GM19099 (cell line): ENCODE results near the gene ADAMTS13.

Experiments
- POLR2A ChIP-seq: IDR thresholded peaks from 3 replicates; pipeline ENCODE4 v1.6.1; 2011; ENCODE audit warnings: low read depth; ENCODE audit not compliant: insufficient read length; ENCODE audit errors: extremely low read depth

ADAMTS13 gene

DNA sequence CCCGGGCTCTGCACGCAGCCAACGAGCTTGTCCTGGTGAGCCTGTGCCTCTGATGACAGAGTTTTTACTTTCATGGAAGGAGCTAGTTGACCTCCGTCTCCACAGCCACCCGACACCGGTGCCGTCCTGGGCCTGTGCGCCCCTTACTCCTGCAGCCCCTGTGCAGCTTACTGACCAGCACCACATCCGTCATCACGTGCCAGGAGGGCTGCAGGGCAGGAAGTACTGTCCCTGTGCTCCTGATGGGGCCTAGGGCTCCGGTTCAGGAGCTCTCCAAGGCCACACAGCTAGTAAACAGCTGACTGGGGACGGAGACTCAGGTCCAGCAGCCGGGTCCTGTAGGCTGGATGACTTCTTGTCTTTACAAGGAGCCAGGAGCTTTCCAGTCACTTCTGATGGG lies 35.8 kb upstream of the ADAMTS13 start:
- no peak for TF ChIP-seq POLR2A

DNA sequence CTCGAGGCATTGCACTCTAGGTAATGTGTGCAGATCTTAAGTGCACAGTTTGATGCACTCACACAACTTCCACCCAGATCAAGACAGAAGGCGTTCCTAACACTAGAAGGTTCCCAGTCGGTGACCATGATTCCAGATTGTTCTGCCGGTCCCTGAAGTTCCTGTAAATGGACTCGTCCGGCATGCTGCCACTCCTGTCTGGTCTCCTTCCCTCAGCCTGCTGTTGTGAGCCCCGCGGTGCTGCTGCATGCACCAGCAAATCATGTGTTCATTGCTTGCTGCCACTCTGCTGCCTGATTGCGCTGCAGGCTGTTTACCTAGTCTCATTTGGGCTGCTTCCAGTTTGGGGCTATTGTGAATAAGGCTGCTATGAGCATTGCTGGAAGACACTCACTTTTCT lies 34.5 kb upstream of the ADAMTS13 start:
- TF ChIP-seq POLR2A = no peak

DNA sequence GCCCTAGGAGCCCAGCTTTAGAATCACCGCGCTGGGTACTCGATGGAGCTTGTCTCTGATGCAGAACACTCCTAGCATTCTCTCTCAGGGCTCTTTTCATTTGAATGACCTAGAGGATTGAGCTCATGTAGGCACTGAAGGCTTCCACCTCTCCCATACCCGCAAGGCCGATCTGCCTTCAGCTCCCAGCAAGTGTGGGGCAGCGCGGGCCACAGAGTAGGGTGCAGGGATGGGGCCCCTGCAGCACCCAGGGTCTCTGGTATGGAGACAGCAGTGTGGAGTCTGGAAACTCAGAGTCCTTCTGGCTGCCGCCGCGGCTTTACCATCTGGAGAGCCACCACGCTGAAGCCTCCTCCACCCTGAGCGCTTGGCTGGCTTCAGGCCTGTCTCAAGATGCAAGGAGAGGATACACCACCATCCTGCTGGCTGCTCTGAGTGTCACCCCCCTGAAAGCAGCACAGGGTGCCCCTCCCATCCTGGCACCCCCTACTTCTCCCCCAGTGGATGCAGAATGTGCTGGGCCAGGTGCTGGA lies 33.1 kb upstream of the ADAMTS13 start:
- no peak for TF ChIP-seq POLR2A

DNA sequence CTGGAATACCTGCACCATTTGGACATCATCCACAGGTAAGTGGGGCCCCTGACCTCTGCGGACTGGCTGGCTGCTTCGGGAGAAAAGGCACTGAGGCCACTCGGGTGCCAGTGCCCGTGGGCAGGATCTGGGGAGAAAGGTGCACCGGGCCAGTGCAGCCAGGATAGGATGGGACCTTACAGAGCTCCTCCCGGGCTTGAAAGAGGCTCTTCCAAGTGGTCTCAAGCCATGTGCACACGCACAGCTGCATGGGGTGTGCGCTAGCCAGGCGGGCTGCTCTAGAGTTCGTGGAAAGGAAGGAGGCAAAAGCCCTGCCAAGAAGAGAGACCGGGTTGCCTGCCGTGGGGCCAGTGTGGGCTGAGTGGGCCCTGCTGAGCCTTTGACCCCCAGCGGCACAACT lies 32.6 kb upstream of the ADAMTS13 start:
- no peak for TF ChIP-seq POLR2A

DNA sequence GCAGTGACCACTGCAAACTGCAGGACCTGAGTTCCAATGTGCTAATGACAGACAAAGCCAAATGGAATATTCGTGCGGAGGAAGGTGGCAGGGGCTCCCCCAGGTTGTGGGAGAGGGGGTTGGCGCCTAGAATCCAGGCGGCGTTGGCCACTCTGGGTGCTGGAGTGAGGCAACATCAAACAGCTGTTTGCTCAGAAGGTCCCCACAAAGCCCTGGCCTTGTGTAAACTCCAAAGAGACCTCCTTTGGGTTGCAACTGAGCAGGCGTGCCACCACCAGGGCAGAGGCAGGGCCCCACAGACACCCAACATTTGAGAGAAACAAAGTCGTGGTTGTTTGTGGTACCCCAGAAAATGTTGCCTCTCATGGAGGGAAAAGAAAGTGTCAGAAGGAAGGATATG lies 31.5 kb upstream of the ADAMTS13 start:
- TF ChIP-seq POLR2A = no peak

GRCh38 chr9:133393399-133393798 lies 28.8 kb upstream of the ADAMTS13 start:
- TF ChIP-seq POLR2A = no peak

- no peak for TF ChIP-seq POLR2A
Measured at GRCh38 chr9:133394687-133395271, 27.4 kb upstream of the ADAMTS13 start.

DNA sequence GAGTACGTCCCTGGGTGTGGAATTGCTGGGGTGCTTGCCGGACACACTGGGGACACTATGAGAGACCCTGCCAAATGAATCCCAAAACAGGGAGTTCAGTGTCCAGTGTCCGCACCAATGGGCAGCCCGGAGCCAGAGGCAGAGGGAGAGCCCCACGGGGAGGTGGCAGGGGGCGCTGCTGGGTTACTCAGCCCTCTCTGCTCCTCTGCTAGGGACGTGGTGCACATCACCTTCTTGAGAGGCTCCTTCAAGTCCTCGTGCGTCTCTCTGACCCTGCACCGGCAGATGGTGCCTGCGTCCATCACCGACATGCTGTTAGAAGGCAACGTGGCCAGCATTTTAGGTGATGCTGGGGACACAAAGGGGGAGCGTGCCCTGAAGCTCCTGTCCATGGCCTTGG lies 25.2 kb upstream of the ADAMTS13 start:
- no peak for TF ChIP-seq POLR2A

- TF ChIP-seq POLR2A = no peak
Measured at GRCh38 chr9:133397370-133397769, 24.8 kb upstream of the ADAMTS13 start.

GRCh38 chr9:133397895-133398294 lies 24.3 kb upstream of the ADAMTS13 start:
- no peak for TF ChIP-seq POLR2A

- TF ChIP-seq POLR2A = no peak
Measured at GRCh38 chr9:133400292-133400691, 21.9 kb upstream of the ADAMTS13 start.

DNA sequence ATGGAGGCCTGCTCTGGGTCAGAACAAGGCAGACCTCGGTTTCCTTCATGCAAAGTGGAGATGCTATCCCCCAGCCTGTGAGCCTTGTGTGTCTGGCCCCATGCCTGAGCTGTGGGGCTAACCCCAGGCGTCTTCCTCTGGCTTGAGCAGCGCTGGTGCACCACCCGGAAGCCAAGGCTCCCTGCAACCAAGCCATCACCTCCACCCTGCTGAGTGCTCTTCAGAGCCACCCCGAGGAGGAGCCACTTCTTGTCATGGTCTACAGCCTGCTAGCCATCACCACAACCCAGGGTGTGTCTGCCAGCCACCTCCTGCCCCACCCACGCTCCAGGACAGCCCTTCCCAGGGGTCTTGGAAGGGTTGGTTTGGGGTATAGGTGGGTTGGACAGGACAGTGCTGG lies 20.6 kb upstream of the ADAMTS13 start:
- no peak for TF ChIP-seq POLR2A

GRCh38 chr9:133402689-133403088 lies 19.5 kb upstream of the ADAMTS13 start:
- no peak for TF ChIP-seq POLR2A

GRCh38 chr9:133403766-133404453 lies 18.3 kb upstream of the ADAMTS13 start:
- TF ChIP-seq POLR2A = no peak

DNA sequence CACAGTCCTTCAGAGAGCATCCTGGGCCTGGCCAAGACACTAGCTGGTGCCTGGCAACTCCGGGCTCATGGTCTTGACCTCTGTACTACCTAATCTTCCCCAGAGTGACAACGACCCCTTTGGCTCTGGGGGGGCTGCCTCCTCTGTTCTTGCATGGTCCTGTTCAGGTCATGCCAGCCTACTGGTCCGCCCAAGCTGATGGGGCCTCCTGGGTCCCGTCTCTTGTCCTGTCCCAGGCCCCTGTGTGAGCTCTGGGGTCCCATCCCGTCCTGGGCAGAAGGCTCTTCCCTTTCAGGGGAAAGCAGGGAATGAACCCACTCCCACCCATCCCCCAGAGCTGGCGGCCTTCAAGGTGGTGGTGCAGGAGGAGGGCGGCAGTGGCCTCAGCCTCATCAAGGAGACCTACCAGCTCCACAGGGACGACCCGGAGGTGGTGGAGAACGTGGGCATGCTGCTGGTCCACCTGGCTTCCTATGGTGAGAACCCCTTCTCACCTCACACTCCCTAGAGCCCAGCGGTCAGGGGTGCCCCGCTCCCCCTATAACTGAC lies 17.6 kb upstream of the ADAMTS13 start:
- no peak for TF ChIP-seq POLR2A
